Aorta (tissue), 5 donors: ENCODE measurements around the gene TM9SF3. TPM values are rescaled to one million over a fixed set of nuclear protein-coding genes. Genes with fewer than 3 reads are reported as not detected.
A peak's percentile ranks its signal among the peaks of the same experiment; 100 is the strongest.

Source experiments
- ATAC-seq: fragments of 200-7000 bp; cut with Tn5 transposase; one replicate; pipeline ENCODE4 v1.9.1; 2022; ENCODE audit warnings: moderate library complexity; ENCODE audit not compliant: low FRiP score
- DNase-seq, 2 donors: peaks; one replicate each; pipeline ENCODE4 v3.0.0-alpha.2; 2020
- H3K27ac ChIP-seq, 2 donors: one replicate each; pipeline ENCODE4 v1.5.1; 2013; ENCODE audit warnings: low read length in 2 of 2, mild to moderate bottlenecking in 2 of 2, moderate library complexity in 2 of 2, control low read depth in 1 of 2, inconsistent platforms in 1 of 2, low read depth in 1 of 2
- H3K27me3 ChIP-seq, 2 donors: one replicate each; pipeline ENCODE4 v1.6.1; 2013; ENCODE audit warnings: control low read depth in 1 of 2, low read length in 1 of 2, mild to moderate bottlenecking in 1 of 2, moderate library complexity in 1 of 2; ENCODE audit not compliant: insufficient read depth in 2 of 2, control insufficient read depth in 1 of 2
- H3K36me3 ChIP-seq, 2 donors: one replicate each; pipeline ENCODE4 v1.6.1; 2013; ENCODE audit warnings: control low read depth in 1 of 2, low read length in 1 of 2, mild to moderate bottlenecking in 1 of 2; ENCODE audit not compliant: insufficient read depth in 2 of 2, control insufficient read depth in 1 of 2
- H3K4me1 ChIP-seq, 2 donors: one replicate each; pipeline ENCODE4 v1.6.1; 2013; ENCODE audit warnings: low read length in 2 of 2, control low read depth in 1 of 2, mild to moderate bottlenecking in 1 of 2, moderate library complexity in 1 of 2; ENCODE audit not compliant: insufficient read depth in 2 of 2, control insufficient read depth in 1 of 2
- H3K4me3 ChIP-seq, 2 donors: one replicate each; pipeline ENCODE4 v1.5.1; 2013; ENCODE audit warnings: low read length in 2 of 2, control low read depth in 1 of 2, mild to moderate bottlenecking in 1 of 2
- H3K9me3 ChIP-seq: one replicate; pipeline ENCODE4 v1.6.1; 2013; ENCODE audit warnings: mild to moderate bottlenecking, low read length; ENCODE audit not compliant: control insufficient read depth
- WGBS, 2 donors: extraction: QIAGEN DNeasy Blood & Tissue Kit; methylation state at CpG; one replicate each; pipeline ENCODE4 v1.1.7; 2013; 5-methylcytosine and 5-hydroxymethylcytosine counted together
- intact Hi-C, 2 donors: fragments of 100-400 bp; cut with DNase I; formaldehyde crosslinking; loops; one replicate each; pipeline versions ENCODE4 v1.14.2 to v1.15.0; 2022
- polyA plus RNA-seq, 2 donors: library from polyadenylated mRNA; stranded (reverse); fragments of 200-250 nt; gene quantifications; one replicate each; pipeline ENCODE4 v1.2.3, GENCODE V29; 2013
- total RNA-seq, 2 donors: library from RNA; stranded (reverse); fragmentation: NEBNext Ultra II Directional; extraction: Animal tissue kit (Norgen Biotek cat#: 25700); gene quantifications; one replicate each; pipeline ENCODE4 v1.2.1, GENCODE V29; 2021
- donor health status: healthy with polysubstance abuse.
- donor health status: Bipolar disorder and iron deficiency.
- donor health status: DM: no; HTN: no; CAD: no.
- donor health status: DM: no; HTN: no; CAD: no.
- donor health status: DM: yes; HTN: yes; CAD: no.

TM9SF3 gene
- total and polyA plus RNA-seq, 4 donors, result 42.9 to 137 (median 85.1) TPM

DNA sequence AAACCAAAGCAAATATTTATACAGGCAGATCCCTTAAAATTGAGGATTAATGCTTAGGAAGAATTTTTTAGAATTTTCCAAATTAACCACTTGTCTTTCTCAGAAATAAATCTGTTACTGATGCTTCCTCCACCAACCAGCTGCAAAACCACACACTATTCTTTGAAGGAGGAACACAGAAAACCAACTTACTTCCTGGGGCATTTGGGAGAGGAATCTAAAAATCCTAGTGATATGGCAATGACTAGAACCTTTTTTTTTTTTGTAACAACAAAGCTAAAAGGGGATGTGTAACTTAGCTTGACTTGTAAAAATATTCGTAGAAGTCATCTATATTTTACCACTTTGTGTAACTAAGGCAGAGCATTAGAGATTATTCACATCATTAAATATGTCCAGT lies 5.1 kb upstream of the TM9SF3 start:
- WGBS, 2 donors, result 72 to 88% methylated on average over 1 of the region's 1 CpG
- Histone ChIP-seq H3K4me3 (no peak overlapping the region), H3K9me3 (no peaks in the 10 kb centered on the region), H3K27me3 (no peaks in the 10 kb centered on the region), H3K27ac (no peak overlapping the region), H3K4me1 (no peaks in the 10 kb centered on the region), H3K36me3 (no peaks in the 10 kb centered on the region)
- DNase-seq (no peak), ATAC-seq (no peak)
- intact Hi-C loops, result no loop called here

- H3K27ac ChIP-seq, result no peak overlapping the region
- no peak for ATAC-seq
- H3K4me1 ChIP-seq, result peaks cover 0 to 2% of the 10 kb centered on the region in 2 donors
- intact Hi-C loops, result loop anchor here (5.0 to 10.0 kb wide), 2 partner anchors 243 to 246 kb away; partner anchors contain the start of gene LCOR (in 2 of the 2)
- H3K4me3 ChIP-seq, result no peak overlapping the region
- H3K9me3 ChIP-seq, result no peaks in the 10 kb centered on the region
- no peaks in the 10 kb centered on the region for H3K27me3 ChIP-seq
- H3K36me3 ChIP-seq, result no peaks in the 10 kb centered on the region
- DNase-seq, result no peak
- WGBS, 2 donors, result 70 to 74% methylated on average over 5 of the region's 5 CpGs
Observed at GRCh38 chr10:96588616-96589419, 2.0 kb upstream of the TM9SF3 start.

GRCh38 chr10:96588060-96588554 lies 1.3 kb upstream of the TM9SF3 start:
- intact Hi-C loops, result loop anchor here (5.0 to 10.0 kb wide), 2 partner anchors 244 to 247 kb away; partner anchors contain the start of gene LCOR (in 2 of the 2)
- no peaks in the 10 kb centered on the region for H3K27me3 ChIP-seq
- ATAC-seq (no peak), DNase-seq (no peak)
- H3K4me1 ChIP-seq, result peaks cover 0 to 3% of the 10 kb centered on the region in 2 donors
- no peaks in the 10 kb centered on the region for H3K9me3 ChIP-seq
- H3K27ac ChIP-seq, result peak overlapping the region; percentile 93 to 99
- H3K4me3 ChIP-seq, result peak overlapping the region; percentile 70 to 95
- WGBS, 2 donors, result 0 to 5% methylated on average over 4 of the region's 4 CpGs
- H3K36me3 ChIP-seq, result no peaks in the 10 kb centered on the region

DNA sequence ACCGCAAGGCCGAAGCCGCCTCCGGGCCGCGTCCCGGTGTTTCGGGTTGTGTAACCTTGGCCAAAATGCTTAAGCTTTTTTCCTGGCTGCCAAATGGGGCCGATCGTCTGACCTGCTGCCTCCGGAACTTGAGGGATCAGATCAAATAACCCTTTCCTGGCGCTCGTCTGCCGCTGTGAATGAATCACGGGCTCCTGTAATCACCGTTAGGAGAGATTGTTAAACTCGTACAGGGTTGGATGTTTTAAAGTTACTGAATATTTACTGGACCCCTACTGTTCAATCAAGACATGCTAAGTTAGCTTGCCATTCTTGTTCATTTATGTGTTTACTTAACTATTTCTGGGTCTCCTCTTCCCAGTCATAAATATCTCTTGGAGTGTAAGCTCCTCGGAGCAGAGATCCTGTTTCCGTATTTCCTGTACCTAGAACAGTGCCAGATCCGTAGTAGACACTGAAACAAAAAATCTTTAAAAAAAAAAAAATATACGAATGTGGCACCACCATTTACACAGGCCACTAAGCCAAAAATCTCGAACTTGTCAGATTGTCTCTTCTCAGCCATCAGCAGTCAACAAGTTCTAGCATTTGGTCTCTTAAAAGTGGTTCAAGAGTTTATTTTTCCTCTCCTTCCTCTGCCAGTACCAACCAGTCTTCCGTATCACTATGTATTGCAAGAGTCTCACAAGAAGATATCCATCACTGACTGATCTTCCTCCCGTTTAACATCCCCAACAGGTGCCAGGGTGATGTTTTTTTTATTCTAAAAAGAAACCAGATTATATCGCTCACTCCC lies 650 bp upstream of the TM9SF3 start:
- 1% methylated on average over 25 of the region's 25 CpGs for WGBS, 2 donors
- intact Hi-C loops, result loop anchor here (5.0 to 10.0 kb wide), 2 partner anchors 245 to 247 kb away; partner anchors contain the start of gene LCOR (in 2 of the 2)
- peak overlapping the region; percentile 93 to 99 for H3K27ac ChIP-seq
- no peaks in the 10 kb centered on the region for H3K9me3 ChIP-seq
- no peaks in the 10 kb centered on the region for H3K36me3 ChIP-seq
- ATAC-seq (no peak), DNase-seq (peak; percentile 80 to 90)
- H3K27me3 ChIP-seq, result no peaks in the 10 kb centered on the region
- peak overlapping the region; percentile 70 to 95 for H3K4me3 ChIP-seq
- peaks cover 0 to 3% of the 10 kb centered on the region in 2 donors for H3K4me1 ChIP-seq

DNA sequence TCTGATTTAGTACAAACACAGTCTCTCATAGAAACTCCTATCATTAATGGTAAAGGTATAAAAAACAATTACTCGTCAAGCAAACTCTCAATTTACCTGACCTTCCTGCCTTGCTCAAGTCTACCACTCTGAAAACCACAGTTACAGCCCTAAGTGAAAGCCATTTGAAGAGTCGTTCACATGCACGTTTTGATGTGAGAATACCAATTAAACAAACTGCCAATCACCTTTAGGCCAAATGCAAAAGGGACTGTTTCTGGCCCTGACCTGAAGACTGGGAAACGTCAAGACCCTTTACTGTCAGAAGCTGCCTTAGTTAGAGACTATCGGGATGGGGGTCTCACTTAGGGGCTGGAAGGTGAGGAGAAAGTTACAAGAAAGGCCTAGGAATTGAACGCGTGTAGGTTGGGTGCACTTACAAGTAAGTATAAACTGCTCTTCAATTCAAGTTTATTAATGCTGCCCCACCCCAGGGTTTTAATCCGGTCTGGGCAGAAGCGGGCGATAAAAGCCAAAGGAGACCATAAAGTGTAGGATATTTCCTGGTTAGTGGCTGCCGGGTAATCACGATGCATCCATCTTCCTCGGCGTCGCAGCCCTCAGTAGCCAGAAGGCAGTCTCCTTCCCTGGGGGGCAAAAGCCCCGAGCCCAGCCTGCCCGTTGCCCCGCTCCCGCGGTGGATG lies 935 bp downstream of the TM9SF3 start:
- Histone ChIP-seq H3K4me1 (peaks cover 0 to 3% of the 10 kb centered on the region in 2 donors), H3K9me3 (no peaks in the 10 kb centered on the region), H3K36me3 (no peaks in the 10 kb centered on the region), H3K27me3 (no peaks in the 10 kb centered on the region), H3K4me3 (peak overlapping the region; percentile 51 to 70), H3K27ac (peak overlapping the region; percentile 64 to 93)
- no peak for DNase-seq
- ATAC-seq, result no peak
- intact Hi-C loops, result loop anchor here (5.0 to 10.0 kb wide), 2 partner anchors 246 to 249 kb away; partner anchors contain the start of gene LCOR (in 2 of the 2)
- WGBS, 2 donors, result 1 to 2% methylated on average over 20 of the region's 20 CpGs

GRCh38 chr10:96584474-96584873 lies 2.3 kb downstream of the TM9SF3 start:
- 85 to 95% methylated on average over 9 of the region's 9 CpGs for WGBS, 2 donors
- Histone ChIP-seq H3K36me3 (no peaks in the 10 kb centered on the region), H3K27me3 (no peaks in the 10 kb centered on the region), H3K9me3 (no peaks in the 10 kb centered on the region), H3K4me3 (no peak overlapping the region), H3K4me1 (peaks cover 0 to 3% of the 10 kb centered on the region in 2 donors), H3K27ac (no peak overlapping the region)
- DNase-seq, result no peak
- intact Hi-C loops, result loop anchor here in 1 of 2 donors (5.0 to 10.0 kb wide), 2 partner anchors 72 to 250 kb away; partner anchors contain the start of genes LCOR and TLL2
- no peak for ATAC-seq

- 71% methylated on average over 1 of the region's 1 CpG for WGBS, 2 donors
- H3K27me3 ChIP-seq, result no peaks in the 10 kb centered on the region
- no peak for DNase-seq
- no peak for ATAC-seq
- H3K4me1 ChIP-seq, result peaks cover 0 to 3% of the 10 kb centered on the region in 2 donors
- intact Hi-C loops, result loop anchor here in 1 of 2 donors (5.0 to 10.0 kb wide), 2 partner anchors 72 to 251 kb away; partner anchors contain the start of genes LCOR and TLL2
- no peak overlapping the region for H3K27ac ChIP-seq
- no peaks in the 10 kb centered on the region for H3K9me3 ChIP-seq
- no peak overlapping the region for H3K4me3 ChIP-seq
- no peaks in the 10 kb centered on the region for H3K36me3 ChIP-seq
Observed at GRCh38 chr10:96584035-96584434, 2.8 kb downstream of the TM9SF3 start.

DNA sequence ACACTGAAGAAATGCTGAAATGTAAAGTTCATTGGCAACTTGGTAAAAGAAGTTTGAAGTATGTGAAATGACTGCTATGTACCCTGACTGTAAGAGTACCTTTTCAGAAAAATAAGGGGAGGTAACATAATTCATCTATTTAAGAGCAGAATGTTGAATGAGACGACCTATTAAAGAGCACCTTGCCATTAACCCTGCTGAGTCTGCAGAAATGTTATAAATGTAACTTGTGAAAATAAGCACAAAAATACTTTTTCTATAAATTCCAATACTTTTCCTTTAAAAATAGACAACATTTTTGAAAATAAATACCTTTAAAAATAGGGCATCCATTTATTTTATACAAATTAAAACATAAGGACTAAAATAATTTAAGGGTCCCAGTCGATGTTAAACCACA lies 7.7 kb downstream of the TM9SF3 start:
- Histone ChIP-seq H3K27me3 (no peaks in the 10 kb centered on the region), H3K9me3 (no peaks in the 10 kb centered on the region), H3K4me1 (peaks cover 2% of the 10 kb centered on the region in 2 donors), H3K27ac (no peak overlapping the region), H3K4me3 (no peak overlapping the region), H3K36me3 (no peaks in the 10 kb centered on the region)
- intact Hi-C loops, result no loop called here
- no peak for ATAC-seq
- DNase-seq, result no peak
- 59 to 62% methylated on average over 2 of the region's 2 CpGs for WGBS, 2 donors
